ENCODE data around the gene INPP5A.

GRCh38 chr10:132660385-132660784, 122.8 kb downstream of the INPP5A start:
- TF ChIP-seq CTCF (IDR thresholded peaks at IDR 0.05; ENCODE audit: low read length) (no peak), EZH2 (optimal IDR thresholded peaks at IDR 0.05; ENCODE audit: low read depth, low read length) (no peak), EZH2phosphoT487 (IDR thresholded peaks at IDR 0.05; ENCODE audit: low read length) (no peak)
